ENCODE measurements around the gene CST9. TPM values are rescaled to one million over a fixed set of nuclear protein-coding genes. Genes with fewer than 3 reads are reported as not detected.

The CST9 gene
- total RNA-seq, 1 experiment from 2014 or later = not detected

DNA sequence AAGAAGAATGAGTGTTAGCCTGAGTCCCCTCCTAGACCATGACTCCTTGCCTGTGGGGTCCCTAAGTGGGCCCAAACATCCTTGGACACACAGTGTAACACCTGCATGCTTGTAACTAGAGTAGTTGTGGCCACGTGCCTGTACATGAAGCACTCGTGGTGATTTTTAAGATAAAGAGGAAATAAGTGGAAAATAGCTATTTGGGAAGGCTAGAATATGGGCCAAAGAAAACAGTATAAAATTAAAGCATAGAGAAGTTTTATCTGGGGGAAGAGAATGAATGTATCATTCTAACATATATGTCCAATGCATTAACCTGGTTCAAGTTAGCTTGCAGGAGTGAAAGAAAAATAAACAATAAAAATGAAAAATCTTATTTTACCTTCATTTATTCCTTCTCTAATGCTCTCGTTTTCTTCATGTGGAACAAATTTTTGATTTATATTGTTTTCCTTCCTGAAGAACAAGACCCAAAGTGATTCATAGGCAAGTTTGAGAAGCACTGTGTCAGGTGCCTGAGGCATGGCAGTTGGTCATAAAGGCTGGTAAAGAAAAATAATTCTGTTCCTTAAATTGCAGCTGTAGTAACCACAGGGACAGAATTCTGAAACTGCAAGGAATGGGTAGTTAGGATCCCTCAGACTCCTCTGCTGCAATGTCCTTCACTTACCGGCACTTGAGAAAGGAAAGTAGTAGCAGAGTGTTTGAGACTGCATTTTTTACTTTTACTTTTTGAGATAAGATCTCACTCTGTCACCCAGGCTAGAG lies 40.6 kb upstream of the CST9 start:
- H3K56ac ChIP-seq (ENCODE audit: insufficient read length, low read depth, low read length) = no peak overlapping the region
- H3K18ac ChIP-seq (ENCODE audit: insufficient read length, low read depth, low read length) = no peak overlapping the region
- no peak overlapping the region for H3K4ac ChIP-seq (ENCODE audit: low read depth, low read length)
- no peak overlapping the region for H3T11ph ChIP-seq (ENCODE audit: low read length)
- H3K79me2 ChIP-seq (ENCODE audit: insufficient read depth, low read length) = no peaks in the 10 kb centered on the region
- H3K27me3 Mint-ChIP-seq (ENCODE audit: low read depth) = peaks cover 2% of the 10 kb centered on the region; the same call in 1 of the 2 replicates
- H2AK5ac ChIP-seq (ENCODE audit: insufficient read length, low read length) = no peak overlapping the region
- no peak overlapping the region for H2BK120ac ChIP-seq (ENCODE audit: low read depth, low read length, poor library complexity, severe bottlenecking)
- H3K27ac ChIP-seq (ENCODE audit: insufficient read length, low read depth, low read length) = no peak overlapping the region
- no peak overlapping the region for H3K23ac ChIP-seq (ENCODE audit: insufficient read length, low read depth, low read length)
- H3K9ac ChIP-seq (ENCODE audit: extremely low read depth, insufficient read length, low read length) = no peak overlapping the region
- no peak overlapping the region for H3K4me2 ChIP-seq (ENCODE audit: insufficient read depth, insufficient read length, low read length)
- H4K5ac ChIP-seq (ENCODE audit: insufficient read length, low read depth, low read length) = no peak overlapping the region
- H4K20me1 ChIP-seq (ENCODE audit: control insufficient read depth, insufficient read depth, insufficient read length) = no peaks in the 10 kb centered on the region
- no peak overlapping the region for H3K4me3 Mint-ChIP-seq
- no peaks in the 10 kb centered on the region for H3K9me3 ChIP-seq (ENCODE audit: control insufficient read depth, low read depth, low read length)
- no peak for DNase-seq
- no peak overlapping the region for H3K27ac Mint-ChIP-seq
- H3K23me2 ChIP-seq (ENCODE audit: insufficient read length, low read depth, low read length, poor library complexity, severe bottlenecking) = no peaks in the 10 kb centered on the region
- no peaks in the 10 kb centered on the region for H3K27me3 ChIP-seq (ENCODE audit: insufficient read depth, low read length)
- no peaks in the 10 kb centered on the region; a peak in 1 of 7 replicates for H3K36me3 Mint-ChIP-seq (ENCODE audit: insufficient read depth in 1 of 3, low read depth in 3 of 3)
- peaks cover 12 to 14% of the 10 kb centered on the region in 2 experiments for H3K4me1 Mint-ChIP-seq
- no peak overlapping the region for H2BK20ac ChIP-seq (ENCODE audit: low read depth, low read length, poor library complexity, severe bottlenecking)
- TF ChIP-seq, protein P1, sequence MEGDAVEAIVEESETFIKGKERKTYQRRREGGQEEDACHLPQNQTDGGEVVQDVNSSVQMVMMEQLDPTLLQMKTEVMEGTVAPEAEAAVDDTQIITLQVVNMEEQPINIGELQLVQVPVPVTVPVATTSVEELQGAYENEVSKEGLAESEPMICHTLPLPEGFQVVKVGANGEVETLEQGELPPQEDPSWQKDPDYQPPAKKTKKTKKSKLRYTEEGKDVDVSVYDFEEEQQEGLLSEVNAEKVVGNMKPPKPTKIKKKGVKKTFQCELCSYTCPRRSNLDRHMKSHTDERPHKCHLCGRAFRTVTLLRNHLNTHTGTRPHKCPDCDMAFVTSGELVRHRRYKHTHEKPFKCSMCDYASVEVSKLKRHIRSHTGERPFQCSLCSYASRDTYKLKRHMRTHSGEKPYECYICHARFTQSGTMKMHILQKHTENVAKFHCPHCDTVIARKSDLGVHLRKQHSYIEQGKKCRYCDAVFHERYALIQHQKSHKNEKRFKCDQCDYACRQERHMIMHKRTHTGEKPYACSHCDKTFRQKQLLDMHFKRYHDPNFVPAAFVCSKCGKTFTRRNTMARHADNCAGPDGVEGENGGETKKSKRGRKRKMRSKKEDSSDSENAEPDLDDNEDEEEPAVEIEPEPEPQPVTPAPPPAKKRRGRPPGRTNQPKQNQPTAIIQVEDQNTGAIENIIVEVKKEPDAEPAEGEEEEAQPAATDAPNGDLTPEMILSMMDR (conservative IDR thresholded peaks at IDR 0.05) = no peak
- no peaks in the 10 kb centered on the region for H3K79me1 ChIP-seq (ENCODE audit: insufficient read depth, low read depth, low read length, poor library complexity, severe bottlenecking)
- no peaks in the 10 kb centered on the region; a peak in 1 of 5 replicates for H3K9me3 Mint-ChIP-seq
- no peak overlapping the region for H2BK5ac ChIP-seq (ENCODE audit: insufficient read length, low read length)
- no CpG with 5 or more reads among the region's 4 CpGs for WGBS (ENCODE audit: extremely low coverage, insufficient read length, low lambda C conversion rate)
- no peak overlapping the region for H3K14ac ChIP-seq (ENCODE audit: insufficient read depth, low read length)
- H2BK15ac ChIP-seq (ENCODE audit: low read depth, low read length) = no peak overlapping the region
- no peak overlapping the region for H2AFZ ChIP-seq (ENCODE audit: low read length)
- H4K8ac ChIP-seq (replicated peaks; ENCODE audit: insufficient read length, low read depth, low read length) = no peak overlapping the region
- H2BK12ac ChIP-seq (ENCODE audit: insufficient read length, low read depth, low read length) = no peak overlapping the region
- no peaks in the 10 kb centered on the region; the same call in 1 of the 2 replicates for H3K4me1 ChIP-seq (ENCODE audit: insufficient read depth, low read length)
- H4K91ac ChIP-seq (ENCODE audit: insufficient read length, low read depth, low read length) = no peak overlapping the region
